ENCODE data around the gene ABHD17C.

The ABHD17C gene

GRCh38 chr15:80695911-80696661 is 976 bp downstream of the ABHD17C start:
- TF ChIP-seq Cebpa-rat (IDR thresholded peaks at IDR 0.05), result no peak
- Histone ChIP-seq H3K36me3 (peaks cover 0 to 30% (median 18%) of the 10 kb centered on the region in 11 experiments; a peak in 16 of 22 replicates), H3K9ac (peak overlapping the region; percentile 84 to 95 (median 92)), H3K27me3 (no peaks in the 10 kb centered on the region), H3K4me3 (peak overlapping the region; percentile 77 to 94 (median 90)), H3K27ac (peak overlapping the region; percentile 70 to 94 (median 91)), H4K20me1 (peaks cover 3 to 49% (median 39%) of the 10 kb centered on the region in 11 experiments; a peak in 16 of 22 replicates), H3K9me3 (replicated peaks in 1 of 11) (no peaks in the 10 kb centered on the region), H3K4me2 (peak overlapping the region; percentile 82 to 95 (median 89)), H3K4me1 (peaks cover 26 to 61% (median 33%) of the 10 kb centered on the region in 10 experiments)

- no peaks in the 10 kb centered on the region for H3K27me3 ChIP-seq
- H3K36me3 ChIP-seq, result peaks cover 0 to 40% (median 20%) of the 10 kb centered on the region in 11 experiments; a peak in 16 of 22 replicates
- H3K4me2 ChIP-seq, result peak overlapping the region; percentile 82 to 95 (median 89)
- H3K9ac ChIP-seq, result peak overlapping the region; percentile 84 to 95 (median 92); a peak in 20 of 22 replicates
- no peaks in the 10 kb centered on the region for H3K9me3 ChIP-seq (replicated peaks in 1 of 11)
- peak overlapping the region; percentile 77 to 94 (median 90) for H3K4me3 ChIP-seq
- peaks cover 8 to 60% (median 50%) of the 10 kb centered on the region in 11 experiments; a peak in 17 of 22 replicates for H4K20me1 ChIP-seq
- H3K27ac ChIP-seq, result peak overlapping the region in 4 of 11 experiments; percentile 82 to 93 (median 90); a peak in 6 of 22 replicates
- H3K4me1 ChIP-seq, result peaks cover 26 to 72% (median 33%) of the 10 kb centered on the region in 10 experiments
- TF ChIP-seq Cebpa-rat (IDR thresholded peaks at IDR 0.05), result no peak
These were observed 2.1 kb downstream of the ABHD17C start for GRCh38 chr15:80697075-80697685.

DNA sequence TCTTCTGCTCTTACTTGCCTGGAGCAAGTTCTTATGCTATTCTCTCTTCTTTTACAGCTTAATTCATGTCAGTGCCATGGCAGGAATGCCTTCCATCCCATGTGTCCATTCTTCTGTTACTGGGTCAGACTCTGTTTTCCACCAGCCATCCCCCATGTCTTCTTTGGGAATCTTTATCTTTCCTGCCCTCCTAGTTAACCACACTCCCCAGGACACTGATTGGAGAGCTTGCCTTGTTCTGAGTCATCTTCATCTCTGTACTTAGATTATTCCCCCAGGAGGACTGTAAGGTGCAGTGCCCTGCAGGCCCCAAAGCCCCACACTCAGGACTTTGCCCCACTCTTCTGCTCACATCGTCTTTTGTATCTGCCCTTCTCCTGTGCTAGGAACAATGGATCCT is 3.6 kb downstream of the ABHD17C start:
- Histone ChIP-seq H3K27me3 (no peaks in the 10 kb centered on the region), H3K4me1 (peaks cover 26 to 80% (median 31%) of the 10 kb centered on the region in 10 experiments), H4K20me1 (peaks cover 12 to 75% (median 65%) of the 10 kb centered on the region in 11 experiments; a peak in 18 of 22 replicates), H3K36me3 (peaks cover 0 to 55% (median 25%) of the 10 kb centered on the region in 11 experiments; a peak in 18 of 22 replicates), H3K27ac (no peak overlapping the region), H3K9me3 (replicated peaks in 1 of 11) (no peaks in the 10 kb centered on the region), H3K9ac (no peak overlapping the region; a peak in 1 of 22 replicates), H3K4me2 (peak overlapping the region in 9 of 11 experiments; percentile 10 to 93 (median 84); a peak in 12 of 22 replicates), H3K4me3 (peak overlapping the region in 3 of 10 experiments; percentile 4 to 91 (median 90); a peak in 5 of 20 replicates)
- TF ChIP-seq Cebpa-rat (IDR thresholded peaks at IDR 0.05), result no peak

DNA sequence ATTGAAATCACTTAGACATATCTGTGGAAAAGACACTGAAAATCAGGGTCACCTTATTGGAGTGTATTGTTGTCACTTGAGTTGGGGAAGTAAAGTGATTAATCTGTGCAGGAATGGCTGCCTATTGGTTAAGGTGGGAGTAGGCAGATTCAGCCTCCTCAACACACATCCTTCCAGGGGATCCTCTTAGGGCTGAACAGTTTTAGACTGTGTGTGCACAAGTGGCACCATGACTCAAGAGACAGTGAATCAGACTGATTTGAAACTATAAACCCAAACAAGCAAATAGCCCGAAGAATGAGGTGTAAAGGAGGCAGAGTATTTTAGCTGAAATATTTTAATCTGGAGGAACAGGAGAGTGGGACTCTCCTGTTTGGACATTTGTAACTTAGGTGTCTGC is 4.9 kb downstream of the ABHD17C start:
- H3K4me2 ChIP-seq, result peak overlapping the region in 4 of 11 experiments; percentile 4 to 93 (median 88); a peak in 5 of 22 replicates
- H4K20me1 ChIP-seq, result peaks cover 25 to 88% (median 78%) of the 10 kb centered on the region in 11 experiments; a peak in 19 of 22 replicates
- H3K27ac ChIP-seq, result no peak overlapping the region
- TF ChIP-seq Cebpa-rat (IDR thresholded peaks at IDR 0.05), result no peak
- H3K9ac ChIP-seq, result no peak overlapping the region
- H3K4me1 ChIP-seq, result peaks cover 16 to 84% (median 30%) of the 10 kb centered on the region in 10 experiments
- H3K9me3 ChIP-seq (replicated peaks in 1 of 11), result no peaks in the 10 kb centered on the region
- peaks cover 0 to 68% (median 36%) of the 10 kb centered on the region in 11 experiments; a peak in 20 of 22 replicates for H3K36me3 ChIP-seq
- 0 out of 20 replicates have a peak overlapping the region, but pooled peaks of 1 of the 10 experiments have one; percentile 2 for H3K4me3 ChIP-seq
- H3K27me3 ChIP-seq, result no peaks in the 10 kb centered on the region

- Histone ChIP-seq H3K4me3 (no peak overlapping the region), H3K9ac (peak overlapping the region in 1 of 11 experiments; percentile 18; a peak in 2 of 22 replicates), H3K9me3 (replicated peaks in 1 of 11) (no peaks in the 10 kb centered on the region), H3K27ac (no peak overlapping the region), H3K4me2 (peak overlapping the region in 3 of 11 experiments; percentile 41 to 93 (median 89); a peak in 6 of 22 replicates), H3K36me3 (peaks cover 7 to 85% (median 43%) of the 10 kb centered on the region in 11 experiments; a peak in 21 of 22 replicates), H3K27me3 (no peaks in the 10 kb centered on the region), H3K4me1 (peaks cover 9 to 96% (median 25%) of the 10 kb centered on the region in 10 experiments), H4K20me1 (peaks cover 37 to 100% (median 88%) of the 10 kb centered on the region in 11 experiments; a peak in 19 of 22 replicates)
- no peak for TF ChIP-seq Cebpa-rat (IDR thresholded peaks at IDR 0.05)
These were observed 6.7 kb downstream of the ABHD17C start for GRCh38 chr15:80701676-80702311.

DNA sequence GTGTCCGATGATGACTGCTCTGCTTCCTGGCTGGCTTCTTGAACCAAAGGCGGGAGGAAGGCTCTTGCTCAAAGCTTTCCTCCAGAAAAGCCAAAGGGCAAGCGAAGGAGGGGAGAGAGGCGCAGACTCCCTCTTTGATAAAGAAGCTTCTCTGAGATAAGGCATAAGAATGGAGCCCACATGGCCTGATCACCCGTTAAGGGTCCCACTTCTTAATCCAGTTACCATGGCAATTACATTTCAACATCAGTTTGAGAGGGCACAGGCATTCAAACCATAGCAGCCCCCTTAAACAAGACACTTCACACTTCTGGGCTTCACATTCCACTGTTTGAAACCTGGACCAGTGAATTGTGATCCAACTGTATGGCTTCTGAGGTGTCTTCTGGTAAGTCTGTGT is 8.0 kb downstream of the ABHD17C start:
- H3K4me2 ChIP-seq, result peak overlapping the region in 3 of 11 experiments; percentile 12 to 93 (median 30); a peak in 3 of 22 replicates
- TF ChIP-seq Cebpa-rat (IDR thresholded peaks at IDR 0.05), result no peak
- no peak overlapping the region for H3K27ac ChIP-seq
- no peaks in the 10 kb centered on the region for H3K27me3 ChIP-seq
- H3K4me1 ChIP-seq, result peaks cover 0 to 96% (median 13%) of the 10 kb centered on the region in 10 experiments; a peak in 11 of 20 replicates
- no peaks in the 10 kb centered on the region for H3K9me3 ChIP-seq (replicated peaks in 1 of 11)
- peaks cover 7 to 98% (median 43%) of the 10 kb centered on the region in 11 experiments; a peak in 21 of 22 replicates for H3K36me3 ChIP-seq
- H4K20me1 ChIP-seq, result peaks cover 37 to 100% (median 94%) of the 10 kb centered on the region in 11 experiments; a peak in 19 of 22 replicates
- no peak overlapping the region for H3K9ac ChIP-seq
- no peak overlapping the region for H3K4me3 ChIP-seq

- no peak for TF ChIP-seq Cebpa-rat (IDR thresholded peaks at IDR 0.05)
- peaks cover 7 to 98% (median 40%) of the 10 kb centered on the region in 11 experiments; a peak in 20 of 22 replicates for H3K36me3 ChIP-seq
- H3K4me1 ChIP-seq, result peaks cover 0 to 89% (median 5%) of the 10 kb centered on the region in 10 experiments; a peak in 9 of 20 replicates
- H3K27me3 ChIP-seq, result no peaks in the 10 kb centered on the region
- H3K9ac ChIP-seq, result no peak overlapping the region
- no peaks in the 10 kb centered on the region for H3K9me3 ChIP-seq (replicated peaks in 1 of 11)
- H3K4me3 ChIP-seq, result no peak overlapping the region
- H3K27ac ChIP-seq, result no peak overlapping the region
- peak overlapping the region in 3 of 11 experiments; percentile 30 to 93 (median 40); a peak in 3 of 22 replicates for H3K4me2 ChIP-seq
- H4K20me1 ChIP-seq, result peaks cover 37 to 100% (median 95%) of the 10 kb centered on the region in 11 experiments; a peak in 19 of 22 replicates
These were observed 8.9 kb downstream of the ABHD17C start for GRCh38 chr15:80703965-80704364.

DNA sequence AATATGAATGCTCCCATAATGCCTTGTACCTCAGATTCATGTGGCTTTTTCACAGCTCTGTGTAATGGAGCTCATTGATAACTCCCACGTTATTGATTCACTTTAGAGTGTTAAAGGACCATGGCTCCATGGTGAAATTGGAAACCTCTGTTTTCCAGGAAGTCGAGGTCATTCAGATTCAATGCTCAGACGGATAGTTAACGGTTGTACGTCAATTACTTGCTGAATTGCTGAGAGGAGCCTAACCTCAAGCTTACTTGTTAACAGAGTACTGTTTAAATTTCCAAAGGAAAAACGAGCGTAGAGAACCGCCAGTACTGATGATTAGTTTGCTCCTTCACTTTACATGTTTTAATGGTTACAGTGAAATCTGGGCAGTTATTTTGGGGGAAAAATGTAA is 11.1 kb downstream of the ABHD17C start:
- TF ChIP-seq Cebpa-rat (IDR thresholded peaks at IDR 0.05), result no peak
- Histone ChIP-seq H4K20me1 (peaks cover 46 to 100% (median 94%) of the 10 kb centered on the region in 11 experiments; a peak in 21 of 22 replicates), H3K27ac (no peak overlapping the region), H3K4me1 (peaks cover 17 to 88% (median 24%) of the 10 kb centered on the region in 10 experiments), H3K36me3 (peaks cover 7 to 84% (median 34%) of the 10 kb centered on the region in 11 experiments; a peak in 20 of 22 replicates), H3K9ac (no peak overlapping the region), H3K4me3 (no peak overlapping the region), H3K27me3 (no peaks in the 10 kb centered on the region), H3K4me2 (peak overlapping the region in 1 of 11 experiments; percentile 22; a peak in 1 of 22 replicates), H3K9me3 (replicated peaks in 1 of 11) (no peaks in the 10 kb centered on the region)

Measured in BLaER1 treated with 17β-estradiol and CSF1 and Interleukin-3, amounts not matched to agents 10 nM and 100 nM (cell line).